ENCODE data around the gene CCDC9. TPM values are rescaled to one million over a fixed set of nuclear protein-coding genes. Genes with fewer than 3 reads are reported as not detected.

CCDC9 gene
- 5.9 and 6.3 TPM in 2 replicates for total RNA-seq (2016; rRNA removed; fragmentation: Illumina TruSeq; extraction: Trizol)
- total RNA-seq (2016; cell fraction: cytosol; rRNA removed; fragmentation: Illumina TruSeq; extraction: Trizol; ENCODE audit: low read depth): 3.4 and 3.5 TPM in 2 replicates
- 3.8 and 7.1 TPM in 2 replicates for total RNA-seq (2016; cell fraction: insoluble cytoplasmic fraction; rRNA removed; fragmentation: Illumina TruSeq; extraction: Trizol)
- 4.5 and 5.0 TPM in 2 replicates for total RNA-seq (2016; cell fraction: membrane; rRNA removed; fragmentation: Illumina TruSeq; extraction: Trizol)
- 4.4 and 5.5 TPM in 2 replicates for total RNA-seq (2016; cell fraction: nucleus; rRNA removed; fragmentation: Illumina TruSeq; extraction: Trizol)
- polyA plus RNA-seq (2011; rRNA removed): 2.9 and 3.0 TPM in 2 replicates
- 2.1 and 2.2 TPM in 2 replicates for polyA plus RNA-seq (2011; cell fraction: cytosol; rRNA removed)
- 10.1 and 11.8 TPM in 2 replicates for polyA plus RNA-seq (2011; cell fraction: nucleus; rRNA removed)
- polyA plus RNA-seq (2012): 10.0 TPM in 2 replicates
- polyA plus RNA-seq (2016; cell fraction: cytosol; fragmentation: Illumina TruSeq; extraction: Trizol; ENCODE audit: low read depth): 1.6 and 1.8 TPM in 2 replicates
- 9.0 and 10.3 TPM in 2 replicates for polyA plus RNA-seq (2016; cell fraction: insoluble cytoplasmic fraction; fragmentation: Illumina TruSeq; extraction: Trizol; ENCODE audit: low read depth)
- polyA plus RNA-seq (2016; cell fraction: membrane; fragmentation: Illumina TruSeq; extraction: Trizol; ENCODE audit: low read depth): 3.6 and 3.9 TPM in 2 replicates
- 22.8 and 25.7 TPM in 2 replicates for polyA plus RNA-seq (2016; cell fraction: nucleus; fragmentation: Illumina TruSeq; extraction: Trizol; ENCODE audit: insufficient read depth, low read depth)
- polyA minus RNA-seq (2011; rRNA and poly(A)+ RNA removed; ENCODE audit: low replicate concordance): 1.8 and 6.2 TPM in 2 replicates
- 0.99 and 1.7 TPM in 2 replicates for polyA minus RNA-seq (2011; cell fraction: cytosol; rRNA and poly(A)+ RNA removed)
- 6.3 and 7.5 TPM in 2 replicates for polyA minus RNA-seq (2011; cell fraction: nucleus; rRNA and poly(A)+ RNA removed)
- percentile 63 among the genes with signal in this experiment for Bru-seq, nascent RNA
- percentile 77 among the genes with signal in this experiment for BruChase-seq, experiment 1, labeled RNA remaining after a 6-hour chase
- percentile 68 among the genes with signal in this experiment for BruChase-seq, experiment 2, labeled RNA remaining after a 2-hour chase
- long read RNA-seq, experiment 1, partial matches to known transcripts: 1 of 2 reads
- long read RNA-seq, experiment 1, other reads (novel, unspliced or antisense): 0 of 2 reads
- long read RNA-seq, experiment 2, partial matches to known transcripts: 12 of 19 reads
- long read RNA-seq, experiment 2, other reads (novel, unspliced or antisense): 6 of 19 reads

DNA sequence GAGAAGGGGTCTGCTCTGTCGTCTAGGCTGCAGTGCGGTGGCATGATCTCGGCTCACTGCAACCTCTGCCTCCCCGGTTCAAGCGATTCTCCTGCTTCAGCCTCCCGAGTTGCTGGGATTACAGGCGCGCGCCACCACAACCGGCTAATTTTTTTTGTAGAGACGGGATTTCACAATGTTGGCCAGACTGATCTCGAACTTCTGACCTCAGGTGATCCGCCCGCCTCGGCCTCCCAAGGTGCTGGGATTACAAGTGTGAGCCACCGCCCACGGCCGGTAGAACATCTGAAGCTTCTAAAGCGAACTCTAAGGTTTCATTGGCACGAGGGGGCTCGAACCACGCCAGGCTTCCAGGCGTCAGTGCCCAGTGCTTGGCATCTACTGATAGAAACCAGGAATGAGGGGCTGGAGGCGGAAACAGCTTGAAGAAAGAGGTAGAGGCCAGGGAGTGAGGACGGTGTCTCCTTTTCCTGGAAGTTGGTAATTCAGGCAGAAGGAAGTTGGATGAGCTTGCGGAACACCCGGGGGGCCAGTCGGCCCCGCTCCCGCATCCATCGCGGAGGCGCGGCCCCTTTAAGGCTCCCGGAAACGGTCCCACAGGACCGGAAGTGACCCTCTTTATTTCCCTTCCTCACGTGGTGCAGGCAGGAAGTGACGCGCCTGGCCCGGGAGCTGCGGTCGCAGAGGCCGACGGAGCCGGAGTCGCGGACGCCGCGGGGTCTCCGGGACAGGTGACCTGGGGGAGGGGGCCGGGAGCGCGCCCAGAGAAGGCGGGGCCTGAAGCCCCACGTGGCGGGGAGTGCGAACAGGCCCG lies at the start of gene CCDC9:
Gene CCDC9, plus strand, starts transcription at position 647 of the 814 bp plus-strand sequence. CDS start 1,876 bp downstream, outside the sequence.
- H3K79me2 ChIP-seq (ENCODE audit: insufficient read depth, low read length): peaks cover 15% of the 10 kb centered on the region
- H3K9ac ChIP-seq (ENCODE audit: insufficient read depth, low read depth, low read length): peak within 1 kb of the TSS; percentile 89
- ChIA-PET CTCF (ENCODE audit: low intra/inter-chr PET ratio, low total read pairs) (no interaction called here), POLR2A (interaction anchor here (0.6 to 3.6 kb wide), 25 partner anchors 9 to 636 kb away, joined by 3 to 81 read pairs (median 5); partner anchors contain the start of genes DHX34, INAFM1, SLC1A5 and ZC3H4)
- in situ Hi-C loops (cut with HindIII; ENCODE audit: extremely low pct_ligation_motif_present, low pct_unique_long_range_greater_than_20kb): no loop called here
- no peak within 1 kb of the TSS for H2AFZ ChIP-seq (ENCODE audit: low read length)
- DNase-seq (ENCODE audit: low spot score) (peak; percentile 94), ATAC-seq (peak; percentile 81), FAIRE-seq (peak; percentile 74)
- 13% methylated on average over 30 of the region's 60 CpGs for WGBS (ENCODE audit: low lambda C conversion rate)
- no peaks in the 10 kb centered on the region for H3K9me3 ChIP-seq (ENCODE audit: low read length)
- H3K4me2 ChIP-seq (ENCODE audit: low read depth, low read length): peak within 1 kb of the TSS; percentile 94
- H4K20me1 ChIP-seq (ENCODE audit: insufficient read depth, low read length): peaks cover 8% of the 10 kb centered on the region; the same call in 1 of the 2 replicates
- intact Hi-C loops (cut with micrococcal nuclease; ENCODE audit: unreplicated experiment): no loop called here
- H3K36me3 ChIP-seq (replicated peaks in 1 of 2; ENCODE audit: control insufficient read depth in 1 of 2, insufficient read depth in 2 of 2, low read length in 2 of 2): peaks cover 14 to 28% of the 10 kb centered on the region in 2 experiments
- peak within 1 kb of the TSS; percentile 72 to 88 (median 88) for H3K4me3 ChIP-seq (replicated peaks in 1 of 3; ENCODE audit: insufficient read depth in 1 of 3, low read depth in 2 of 3, low read length in 3 of 3)
- H3K4me1 ChIP-seq (ENCODE audit: insufficient read depth, low read length): peaks cover 44% of the 10 kb centered on the region
- peak within 1 kb of the TSS; percentile 86 for H3K27ac ChIP-seq (ENCODE audit: extremely low read length, insufficient read depth, low read length)
- BruUV-seq (replicated peaks): TSS peak; percentile 94
- no peaks in the 10 kb centered on the region for H3K27me3 ChIP-seq (ENCODE audit: control insufficient read depth in 1 of 2, insufficient read depth in 2 of 2, low read length in 2 of 2)
- TF ChIP-seq, protein P1, sequence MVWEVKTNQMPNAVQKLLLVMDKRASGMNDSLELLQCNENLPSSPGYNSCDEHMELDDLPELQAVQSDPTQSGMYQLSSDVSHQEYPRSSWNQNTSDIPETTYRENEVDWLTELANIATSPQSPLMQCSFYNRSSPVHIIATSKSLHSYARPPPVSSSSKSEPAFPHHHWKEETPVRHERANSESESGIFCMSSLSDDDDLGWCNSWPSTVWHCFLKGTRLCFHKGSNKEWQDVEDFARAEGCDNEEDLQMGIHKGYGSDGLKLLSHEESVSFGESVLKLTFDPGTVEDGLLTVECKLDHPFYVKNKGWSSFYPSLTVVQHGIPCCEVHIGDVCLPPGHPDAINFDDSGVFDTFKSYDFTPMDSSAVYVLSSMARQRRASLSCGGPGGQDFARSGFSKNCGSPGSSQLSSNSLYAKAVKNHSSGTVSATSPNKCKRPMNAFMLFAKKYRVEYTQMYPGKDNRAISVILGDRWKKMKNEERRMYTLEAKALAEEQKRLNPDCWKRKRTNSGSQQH (CRISPR knock-in tag; IDR thresholded peaks at IDR 0.05; ENCODE audit: low read depth): 0 out of 2 replicates have a peak, but pooled peaks have one; percentile 27
- TF ChIP-seq KDM3A (CRISPR knock-in tag; IDR thresholded peaks at IDR 0.05; ENCODE audit: low read depth) (peak; percentile 65; the same call in 1 of the 2 replicates), SATB2 (CRISPR knock-in tag; IDR thresholded peaks at IDR 0.05) (no peak), ZNF383 (CRISPR knock-in tag; IDR thresholded peaks at IDR 0.05; ENCODE audit: borderline replicate concordance) (no peak), GLI4 (CRISPR knock-in tag; IDR thresholded peaks at IDR 0.05; ENCODE audit: borderline replicate concordance) (0 out of 2 replicates have a peak, but pooled peaks have one; percentile 1), ELF4 (CRISPR knock-in tag; IDR thresholded peaks at IDR 0.05; ENCODE audit: borderline replicate concordance) (0 out of 2 replicates have a peak, but pooled peaks have one; percentile 66), ZFY (CRISPR knock-in tag; IDR thresholded peaks at IDR 0.05) (peak; percentile 62), HNRNPLL (IDR thresholded peaks at IDR 0.05; ENCODE audit: low read depth, low read length, poor library complexity, severe bottlenecking) (peak; percentile 36), SETDB1 (CRISPR knock-in tag; IDR thresholded peaks at IDR 0.05; ENCODE audit: borderline replicate concordance) (no peak), ZNF180 (CRISPR knock-in tag; IDR thresholded peaks at IDR 0.05; ENCODE audit: borderline replicate concordance, low read depth) (no peak), CBX5 (CRISPR knock-in tag; IDR thresholded peaks at IDR 0.05; ENCODE audit: borderline replicate concordance) (no peak)
- TF ChIP-seq, protein P2, sequence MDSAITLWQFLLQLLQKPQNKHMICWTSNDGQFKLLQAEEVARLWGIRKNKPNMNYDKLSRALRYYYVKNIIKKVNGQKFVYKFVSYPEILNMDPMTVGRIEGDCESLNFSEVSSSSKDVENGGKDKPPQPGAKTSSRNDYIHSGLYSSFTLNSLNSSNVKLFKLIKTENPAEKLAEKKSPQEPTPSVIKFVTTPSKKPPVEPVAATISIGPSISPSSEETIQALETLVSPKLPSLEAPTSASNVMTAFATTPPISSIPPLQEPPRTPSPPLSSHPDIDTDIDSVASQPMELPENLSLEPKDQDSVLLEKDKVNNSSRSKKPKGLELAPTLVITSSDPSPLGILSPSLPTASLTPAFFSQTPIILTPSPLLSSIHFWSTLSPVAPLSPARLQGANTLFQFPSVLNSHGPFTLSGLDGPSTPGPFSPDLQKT (CRISPR knock-in tag; IDR thresholded peaks at IDR 0.05; ENCODE audit: borderline replicate concordance): peak; percentile 64; the same call in 1 of the 2 replicates
- TF ChIP-seq, protein P3, sequence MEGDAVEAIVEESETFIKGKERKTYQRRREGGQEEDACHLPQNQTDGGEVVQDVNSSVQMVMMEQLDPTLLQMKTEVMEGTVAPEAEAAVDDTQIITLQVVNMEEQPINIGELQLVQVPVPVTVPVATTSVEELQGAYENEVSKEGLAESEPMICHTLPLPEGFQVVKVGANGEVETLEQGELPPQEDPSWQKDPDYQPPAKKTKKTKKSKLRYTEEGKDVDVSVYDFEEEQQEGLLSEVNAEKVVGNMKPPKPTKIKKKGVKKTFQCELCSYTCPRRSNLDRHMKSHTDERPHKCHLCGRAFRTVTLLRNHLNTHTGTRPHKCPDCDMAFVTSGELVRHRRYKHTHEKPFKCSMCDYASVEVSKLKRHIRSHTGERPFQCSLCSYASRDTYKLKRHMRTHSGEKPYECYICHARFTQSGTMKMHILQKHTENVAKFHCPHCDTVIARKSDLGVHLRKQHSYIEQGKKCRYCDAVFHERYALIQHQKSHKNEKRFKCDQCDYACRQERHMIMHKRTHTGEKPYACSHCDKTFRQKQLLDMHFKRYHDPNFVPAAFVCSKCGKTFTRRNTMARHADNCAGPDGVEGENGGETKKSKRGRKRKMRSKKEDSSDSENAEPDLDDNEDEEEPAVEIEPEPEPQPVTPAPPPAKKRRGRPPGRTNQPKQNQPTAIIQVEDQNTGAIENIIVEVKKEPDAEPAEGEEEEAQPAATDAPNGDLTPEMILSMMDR (CRISPR knock-in tag; IDR thresholded peaks at IDR 0.05): no peak
